Measurements from ENCODE around the gene OR2T10.
"Not testable (repeated sequence)": the region's sequence is repeated elsewhere in the genome, so short reads cannot be mapped to it uniquely, and the experiment has no call there.

Gene OR2T10, protein sequence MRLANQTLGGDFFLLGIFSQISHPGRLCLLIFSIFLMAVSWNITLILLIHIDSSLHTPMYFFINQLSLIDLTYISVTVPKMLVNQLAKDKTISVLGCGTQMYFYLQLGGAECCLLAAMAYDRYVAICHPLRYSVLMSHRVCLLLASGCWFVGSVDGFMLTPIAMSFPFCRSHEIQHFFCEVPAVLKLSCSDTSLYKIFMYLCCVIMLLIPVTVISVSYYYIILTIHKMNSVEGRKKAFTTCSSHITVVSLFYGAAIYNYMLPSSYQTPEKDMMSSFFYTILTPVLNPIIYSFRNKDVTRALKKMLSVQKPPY

DNA sequence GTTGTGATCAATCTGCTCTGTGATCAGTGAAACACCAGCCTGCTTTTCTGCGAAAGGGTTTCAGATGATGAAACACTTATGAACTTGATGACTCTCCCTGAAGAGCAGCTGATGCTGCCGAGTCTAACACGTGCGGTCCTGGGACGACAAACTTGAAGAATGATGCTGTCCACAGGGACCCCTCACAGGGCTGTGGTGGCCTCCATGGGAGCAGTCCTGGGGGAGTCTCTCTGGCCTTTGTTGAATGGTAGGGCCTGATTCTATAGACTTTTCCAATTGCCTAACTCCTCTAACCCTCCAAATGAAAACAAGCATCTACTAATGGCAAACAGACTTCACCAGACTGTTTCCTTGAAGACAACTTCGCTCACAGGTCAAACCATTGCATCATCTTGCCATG, at the start of gene OR2T10:
TSS of gene OR2T10 (minus strand) at position 112 of the 400 bp plus-strand sequence. CDS start 3,932 bp downstream, outside the sequence.
- DNase-seq (ENCODE audit: low read depth in 3 of 3, low spot score in 1 of 3), result no peak

- not testable (repeated sequence) for DNase-seq (ENCODE audit: low read depth in 3 of 3, low spot score in 1 of 3)
Measured at GRCh38 chr1:248645178-248645577, 47.7 kb upstream of the OR2T10 start, which contains the start of gene OR2T35. Gene OR2T35, minus strand, starts transcription at chr1:248645278. Its CDS starts 6,020 bp downstream, at chr1:248639258.

DNA sequence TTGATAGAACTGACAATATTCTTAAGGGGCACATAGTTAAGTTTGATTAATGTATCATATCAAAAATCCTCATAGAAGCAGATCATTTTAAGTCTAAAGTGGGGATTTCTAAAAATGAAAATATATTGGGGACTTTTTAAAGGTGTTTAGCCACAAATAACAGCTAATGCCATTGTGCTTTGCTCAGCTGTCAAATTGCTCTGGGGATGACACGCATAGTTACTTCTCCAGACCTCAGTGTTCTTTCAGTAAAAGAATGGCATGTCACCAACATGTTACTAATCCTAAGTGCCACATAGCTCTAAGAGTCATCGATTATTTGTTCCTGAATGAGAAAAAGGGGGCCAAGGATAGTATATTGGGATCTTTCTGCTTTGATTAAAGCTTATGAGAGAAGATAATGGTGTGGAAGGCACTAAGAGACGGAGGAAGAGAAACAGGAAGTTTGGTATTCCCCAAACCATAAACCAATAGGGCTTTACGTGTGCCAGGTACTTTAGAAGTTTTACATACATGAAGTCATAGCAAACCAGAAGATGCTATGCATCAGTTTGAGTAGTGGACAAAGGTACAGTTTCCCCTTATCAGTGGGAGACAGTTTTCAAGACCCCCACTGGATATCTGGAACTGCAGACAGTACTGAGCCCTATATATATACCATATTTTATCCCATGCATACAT, 45.6 kb upstream of the OR2T10 start:
- not testable (repeated sequence) for DNase-seq (ENCODE audit: low read depth in 3 of 3, low spot score in 1 of 3)

GRCh38 chr1:248641583-248641982, 44.1 kb upstream of the OR2T10 start:
- DNase-seq (ENCODE audit: low read depth in 3 of 3, low spot score in 1 of 3), result not testable (repeated sequence)

- DNase-seq (ENCODE audit: low read depth in 3 of 3, low spot score in 1 of 3), result not testable (repeated sequence)
Measured at GRCh38 chr1:248640906-248641305, 43.4 kb upstream of the OR2T10 start.

DNA sequence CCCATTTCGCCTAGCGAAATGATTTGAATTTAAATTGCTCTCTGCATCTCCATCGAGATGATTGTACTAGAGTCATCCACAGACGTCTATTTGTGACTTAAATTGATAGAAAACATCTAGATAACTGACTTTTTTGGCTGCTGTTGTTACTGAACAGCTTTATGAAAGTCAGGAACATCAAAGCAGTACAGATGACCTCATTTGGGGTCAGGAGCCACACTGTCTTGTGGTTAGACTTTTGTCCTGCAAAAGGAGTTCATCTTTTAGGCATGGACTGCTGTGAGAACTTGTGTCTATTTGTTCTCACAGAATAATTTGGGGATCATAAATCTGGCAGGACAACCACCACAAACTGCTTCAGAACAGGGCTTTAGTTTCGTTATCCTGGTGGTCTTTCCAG, 42.2 kb upstream of the OR2T10 start:
- not testable (repeated sequence) for DNase-seq (ENCODE audit: low read depth in 3 of 3, low spot score in 1 of 3)

GRCh38 chr1:248636612-248637011, 39.1 kb upstream of the OR2T10 start:
- DNase-seq (ENCODE audit: low read depth in 3 of 3, low spot score in 1 of 3), result not testable (repeated sequence)

GRCh38 chr1:248634991-248635390, 37.5 kb upstream of the OR2T10 start, which contains the start of gene OR2T11:
Gene OR2T11, minus strand, starts transcription at chr1:248635091. Its CDS starts 7,963 bp downstream, at chr1:248627128.
- DNase-seq (ENCODE audit: low read depth in 3 of 3, low spot score in 1 of 3), result not testable (repeated sequence)

DNA sequence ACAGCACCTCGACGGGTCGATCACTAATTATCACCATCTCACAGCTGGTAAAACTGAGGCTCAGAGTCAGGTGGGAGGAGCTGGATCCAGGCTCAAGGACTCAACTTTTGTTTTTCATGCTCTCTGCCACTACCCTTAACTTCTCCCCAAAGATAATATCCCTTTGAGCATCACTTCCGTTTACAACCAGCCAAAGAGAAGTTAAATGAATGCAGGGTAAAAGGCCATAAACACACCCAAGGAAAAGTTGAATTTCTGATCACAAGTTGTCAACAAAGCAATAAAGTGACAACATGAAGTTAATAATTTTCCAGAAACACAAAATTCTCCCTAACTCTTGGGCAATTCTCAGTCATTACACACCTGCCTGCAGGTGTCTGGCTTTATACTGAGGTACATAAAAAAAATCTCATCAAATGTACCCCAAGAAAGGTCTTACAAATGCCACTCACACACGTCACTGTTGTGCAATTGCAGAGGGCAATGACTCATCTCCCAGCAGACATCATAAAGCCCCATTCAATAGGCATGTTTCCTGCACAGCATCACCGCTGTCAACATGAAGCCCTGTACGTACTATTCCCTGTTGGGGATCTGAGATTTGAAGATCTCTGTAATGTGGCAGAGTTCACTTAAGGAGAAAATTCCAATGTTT, 34.0 kb upstream of the OR2T10 start:
- DNase-seq (ENCODE audit: low read depth in 3 of 3, low spot score in 1 of 3), result no peak

DNA sequence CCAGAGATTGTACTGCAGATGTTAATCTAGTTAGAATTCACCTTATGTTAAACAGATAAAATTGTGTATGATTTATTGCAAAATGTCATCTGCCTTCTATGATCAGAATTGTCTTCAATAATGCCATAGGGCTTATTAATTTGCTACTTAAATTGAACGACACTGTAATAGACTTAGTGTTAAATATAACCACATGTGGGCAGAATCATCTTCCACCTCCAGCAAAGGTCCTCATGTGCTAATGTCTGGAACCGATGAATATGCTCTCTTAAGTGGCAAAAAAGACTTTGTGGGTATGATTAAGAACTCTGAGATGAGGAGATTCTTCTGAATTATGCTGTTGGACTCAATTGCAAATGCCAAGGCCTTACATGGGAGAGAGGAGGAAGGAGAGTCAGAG, 33.1 kb upstream of the OR2T10 start:
- no peak for DNase-seq (ENCODE audit: low read depth in 3 of 3, low spot score in 1 of 3)

DNA sequence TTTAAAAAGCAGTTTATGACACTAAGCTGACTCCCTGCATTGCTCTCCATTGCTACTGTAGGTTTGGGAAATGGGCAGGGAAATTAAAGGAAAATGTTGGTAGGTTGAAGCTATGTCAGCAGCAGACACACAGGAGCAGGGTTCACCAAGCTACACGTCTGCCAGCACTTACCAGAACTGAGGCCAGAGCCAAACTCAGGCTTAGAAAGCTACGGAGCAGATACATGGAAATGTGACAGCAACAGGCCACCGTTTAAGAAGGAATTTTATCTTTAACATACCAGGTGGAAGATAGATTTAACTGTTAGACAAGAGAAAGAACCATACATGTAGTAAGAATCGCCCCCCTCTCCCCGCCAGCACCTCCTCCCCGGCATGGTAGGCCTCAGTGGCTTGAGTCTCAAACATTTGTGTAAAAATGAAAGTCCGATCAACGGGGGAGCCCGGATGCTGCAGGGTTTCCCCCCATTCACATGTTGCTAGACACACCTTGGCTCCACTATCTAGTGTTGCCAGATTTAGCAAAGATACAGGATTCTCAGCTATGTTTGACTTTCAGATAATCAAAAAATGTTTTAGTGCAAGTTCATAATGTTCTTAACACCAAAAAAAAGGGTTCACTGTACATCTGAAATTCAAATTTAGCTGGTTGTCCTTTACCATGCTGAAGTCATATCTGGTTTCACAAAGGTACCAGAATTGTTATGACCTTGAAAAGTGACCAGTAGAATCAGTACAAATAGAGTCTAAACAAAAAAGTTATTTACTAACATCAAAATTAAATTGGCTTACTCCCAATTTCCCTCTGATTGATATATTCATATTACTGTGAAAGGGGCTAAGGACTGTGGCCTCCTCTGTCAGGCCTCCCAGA, 30.7 kb upstream of the OR2T10 start:
- no peak for DNase-seq (ENCODE audit: low read depth in 3 of 3, low spot score in 1 of 3)

DNA sequence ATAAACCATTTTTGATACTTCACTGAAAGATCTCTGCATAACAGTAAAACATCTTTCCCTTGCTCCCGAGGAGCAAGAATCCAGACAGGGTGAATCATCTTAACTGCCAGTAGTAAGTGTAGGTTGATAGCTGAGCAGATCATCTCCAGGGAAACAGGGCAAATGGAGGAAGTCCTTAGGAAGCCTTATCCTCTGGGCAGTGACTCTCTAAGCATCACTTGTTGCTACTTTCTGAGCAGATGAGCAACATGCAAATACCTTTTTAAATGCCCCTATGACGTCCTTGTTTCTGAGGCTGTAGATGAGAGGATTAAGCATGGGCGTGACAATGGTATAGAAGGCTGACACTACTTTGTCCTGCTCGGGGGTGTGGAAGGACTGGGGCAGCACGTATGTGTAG, 28.5 kb upstream of the OR2T10 start:
- no peak for DNase-seq (ENCODE audit: low read depth in 3 of 3, low spot score in 1 of 3)

DNA sequence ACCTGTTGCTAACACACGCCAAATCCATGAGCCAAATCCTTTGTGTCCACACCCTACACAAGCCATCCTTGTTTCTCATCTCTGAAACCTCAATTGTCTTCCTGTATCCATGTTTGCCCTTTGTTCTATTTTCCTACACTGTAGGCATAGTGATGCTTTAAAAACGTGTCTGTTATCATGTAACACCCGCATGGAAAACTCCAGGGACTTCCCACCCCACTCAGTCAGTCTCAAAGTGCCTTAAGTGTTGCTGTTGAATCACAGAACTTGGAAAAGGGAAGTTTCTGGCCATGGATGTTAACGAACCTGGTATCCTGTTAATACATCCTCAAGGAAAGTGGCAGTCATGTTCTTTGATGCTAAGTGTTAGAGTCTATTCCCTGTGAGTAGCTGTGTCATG, 27.7 kb upstream of the OR2T10 start:
- no peak for DNase-seq (ENCODE audit: low read depth in 3 of 3, low spot score in 1 of 3)

DNA sequence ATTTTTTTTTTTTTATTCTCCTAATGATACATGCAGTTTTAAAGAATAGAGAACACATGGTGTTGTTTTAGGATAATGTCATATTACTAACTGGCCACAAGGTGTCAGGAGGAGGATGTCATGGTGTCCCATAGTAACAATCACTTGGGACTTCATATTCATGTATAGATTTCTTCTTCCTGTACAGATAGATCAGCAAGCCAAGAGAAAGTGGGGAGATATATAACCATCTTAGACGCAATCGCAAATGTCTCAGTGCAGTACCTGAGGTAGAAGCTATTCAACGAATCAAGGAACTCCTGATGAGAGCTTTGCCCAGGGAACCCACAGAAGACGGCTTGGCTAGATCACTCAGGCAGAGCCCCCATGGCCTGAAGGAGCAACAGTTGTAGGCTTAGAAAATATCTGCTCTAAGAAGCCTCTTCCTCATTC, 25.1 kb upstream of the OR2T10 start:
- DNase-seq (ENCODE audit: low read depth in 3 of 3, low spot score in 1 of 3), result no peak

- no peak for DNase-seq (ENCODE audit: low read depth in 3 of 3, low spot score in 1 of 3)
Measured at GRCh38 chr1:248621770-248622169, 24.3 kb upstream of the OR2T10 start.

- peak in 1 of 3 donors; percentile 49 for DNase-seq (ENCODE audit: low read depth in 3 of 3, low spot score in 1 of 3)
Measured at GRCh38 chr1:248618878-248619277, 21.4 kb upstream of the OR2T10 start.

DNA sequence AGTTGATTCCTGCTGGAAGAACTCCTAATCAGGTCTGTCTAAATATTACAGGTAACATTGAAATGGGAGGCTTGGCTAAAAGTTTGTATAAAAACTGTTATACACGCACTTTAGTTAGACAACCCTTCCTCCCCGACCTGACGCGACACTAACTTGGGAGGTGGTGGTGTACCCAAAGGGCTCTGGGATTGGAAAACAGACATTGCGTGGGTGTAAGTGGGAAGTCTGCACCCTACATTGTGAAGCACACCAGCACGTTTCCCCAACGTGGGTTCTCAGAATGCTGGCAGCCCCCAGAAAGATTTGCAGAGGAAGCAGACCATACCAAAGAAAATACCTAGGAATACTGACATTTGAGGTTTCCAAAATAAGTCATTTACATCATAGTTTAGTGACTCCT, 20.6 kb upstream of the OR2T10 start:
- DNase-seq (ENCODE audit: low read depth in 3 of 3, low spot score in 1 of 3), result no peak

DNA sequence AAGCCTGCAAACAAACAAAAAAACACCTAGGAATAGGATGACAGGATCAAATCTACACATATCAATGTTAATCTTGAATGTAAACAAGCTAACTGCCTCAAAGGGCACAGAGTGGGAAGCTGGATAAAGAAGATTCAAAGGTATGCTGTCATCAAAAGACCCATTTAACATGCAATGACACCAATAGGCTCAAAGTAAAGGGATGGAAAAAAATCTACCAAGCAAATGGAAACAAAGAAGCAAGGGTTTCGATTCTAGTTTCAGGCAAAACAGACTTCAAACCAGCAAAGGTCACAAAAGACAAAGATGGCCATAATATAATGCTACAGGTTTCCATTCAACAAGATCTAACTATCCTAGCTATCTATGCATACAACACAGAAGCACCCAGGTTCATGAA, 16.2 kb upstream of the OR2T10 start:
- DNase-seq (ENCODE audit: low read depth in 3 of 3, low spot score in 1 of 3), result no peak

DNA sequence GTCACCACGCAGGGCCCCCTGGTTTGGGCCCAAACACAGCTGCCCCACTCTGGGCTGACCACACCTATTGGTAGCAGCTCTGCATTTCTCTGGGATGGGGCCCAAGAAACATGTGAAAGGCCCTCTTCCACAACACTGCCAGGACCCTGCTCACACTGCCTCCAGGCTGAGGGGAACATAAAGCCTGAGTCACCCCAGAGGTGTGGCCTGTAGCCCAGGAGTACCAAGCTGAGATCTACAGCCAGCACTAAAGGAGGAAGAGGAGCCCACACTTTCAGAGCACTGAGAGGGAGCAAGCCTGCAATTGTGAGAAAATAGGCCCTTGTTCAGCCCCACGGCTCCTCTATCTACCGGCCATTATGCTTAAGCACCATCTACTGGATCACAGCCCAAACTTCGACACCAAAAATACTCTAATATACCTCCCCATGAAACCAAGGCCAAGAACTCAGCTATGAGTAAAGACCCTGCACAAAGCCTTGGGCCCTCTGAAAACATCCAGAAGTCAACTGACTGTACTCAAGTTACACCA, 14.4 kb upstream of the OR2T10 start:
- no peak for DNase-seq (ENCODE audit: low read depth in 3 of 3, low spot score in 1 of 3)

DNA sequence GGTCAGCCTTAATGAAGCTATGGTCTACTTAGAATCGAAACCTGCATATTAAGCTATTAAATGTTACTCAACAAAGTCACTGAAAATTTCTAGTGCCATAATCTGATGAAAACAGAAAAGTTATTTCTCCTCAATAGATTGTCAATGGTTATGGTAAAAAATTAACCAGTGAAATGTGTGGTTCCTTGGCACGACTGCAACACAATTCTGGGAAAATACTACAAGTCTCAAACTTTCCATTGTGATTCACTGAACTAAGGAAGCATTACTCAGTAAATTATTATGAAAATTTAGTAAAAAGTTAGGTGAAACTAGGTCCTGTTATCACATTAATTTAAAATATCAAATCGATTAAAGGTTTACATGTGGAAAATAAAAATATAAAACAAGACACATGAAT, 12.8 kb upstream of the OR2T10 start:
- no peak for DNase-seq (ENCODE audit: low read depth in 3 of 3, low spot score in 1 of 3)

DNA sequence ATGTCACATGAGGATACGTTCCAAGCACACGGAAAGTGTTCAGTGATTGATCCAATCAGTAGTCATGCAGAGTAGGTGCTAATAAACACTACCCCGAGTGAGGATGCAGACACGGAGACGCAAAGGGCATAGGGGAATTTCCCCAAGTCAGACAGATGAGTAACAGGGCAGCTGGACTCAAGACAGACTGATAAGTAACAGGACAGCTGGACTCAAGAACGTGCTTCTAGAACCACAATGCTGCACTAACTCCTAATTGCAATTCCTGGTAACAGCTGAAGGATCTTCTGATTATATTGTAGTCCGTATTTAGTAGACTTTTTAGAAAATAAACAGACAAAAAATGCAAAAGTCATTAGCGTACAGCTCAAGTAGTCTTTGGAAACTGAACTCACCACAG, 1.9 kb upstream of the OR2T10 start:
- no peak for DNase-seq (ENCODE audit: low read depth in 3 of 3, low spot score in 1 of 3)

All from stimulated activated CD4-positive, alpha-beta T cell treated with anti-CD3 and anti-CD28 coated beads, TNF-alpha, amount 100 ng/mL, for 1 hour (primary cell).